Stimulated activated CD8-positive, alpha-beta memory T cell treated with anti-CD3 and anti-CD28 coated beads, Interleukin-15, amount 100 ng/mL, for 1 hour (primary cell): Measurements from ENCODE around the gene FARSA.
"Not testable (repeated sequence)": the region's sequence is repeated elsewhere in the genome, so short reads cannot be mapped to it uniquely, and the experiment has no call there.

Source experiments
- DNase-seq: peaks from one replicate; pipeline ENCODE4 v3.0.0-alpha.2; 2020; ENCODE audit warnings: low read depth

The FARSA gene

GRCh38 chr19:12933287-12934072 is at the start of gene FARSA:
Gene FARSA, minus strand, starts transcription at chr19:12933711. Its CDS starts 15 bp downstream, at chr19:12933696.
- peak; percentile 78 for DNase-seq

GRCh38 chr19:12983091-12983490 is 49.6 kb upstream of the FARSA start:
- DNase-seq, result no peak

GRCh38 chr19:12982648-12983047 is 49.1 kb upstream of the FARSA start:
- DNase-seq, result no peak

- DNase-seq, result no peak
Measured at GRCh38 chr19:12979974-12980373, 46.5 kb upstream of the FARSA start.

GRCh38 chr19:12976109-12976508 is 42.6 kb upstream of the FARSA start:
- DNase-seq, result not testable (repeated sequence)

GRCh38 chr19:12975221-12975741 is 41.8 kb upstream of the FARSA start:
- no peak for DNase-seq

GRCh38 chr19:12974301-12975220 is 41.0 kb upstream of the FARSA start:
- DNase-seq, result no peak

GRCh38 chr19:12973236-12973635 is 39.7 kb upstream of the FARSA start:
- no peak for DNase-seq

- no peak for DNase-seq
Measured at GRCh38 chr19:12970070-12970820, 36.7 kb upstream of the FARSA start.

GRCh38 chr19:12969292-12969988 is 35.9 kb upstream of the FARSA start, which contains the start of gene DAND5:
Gene DAND5, plus strand, starts transcription at chr19:12969576. Its CDS starts 85 bp downstream, at chr19:12969661.
- no peak for DNase-seq

GRCh38 chr19:12967907-12968306 is 34.4 kb upstream of the FARSA start:
- DNase-seq, result no peak

GRCh38 chr19:12965812-12966135 is 32.3 kb upstream of the FARSA start:
- no peak for DNase-seq

GRCh38 chr19:12965017-12965811 is 31.7 kb upstream of the FARSA start:
- DNase-seq, result peak; percentile 63

GRCh38 chr19:12959481-12959880 is 26.0 kb upstream of the FARSA start:
- no peak for DNase-seq

GRCh38 chr19:12957389-12957952 is 24.0 kb upstream of the FARSA start:
- DNase-seq, result not testable (repeated sequence)

- DNase-seq, result peak; percentile 62
Measured at GRCh38 chr19:12956446-12957388, 23.2 kb upstream of the FARSA start, which contains the start of gene GADD45GIP1. Gene GADD45GIP1, minus strand, starts transcription at chr19:12957223. Its CDS starts 11 bp downstream, at chr19:12957212.

- no peak for DNase-seq
Measured at GRCh38 chr19:12955996-12956395, 22.5 kb upstream of the FARSA start.

GRCh38 chr19:12955575-12955974 is 22.1 kb upstream of the FARSA start:
- not testable (repeated sequence) for DNase-seq

GRCh38 chr19:12954612-12954962 is 21.1 kb upstream of the FARSA start:
- DNase-seq, result no peak
